CD4-positive, alpha-beta T cell (primary cell): ENCODE results near the gene UGT1A9. TPM values are rescaled to one million over a fixed set of nuclear protein-coding genes. Genes with fewer than 3 reads are reported as not detected.

ENCODE experiments used
- ATAC-seq: fragments of 200-7000 bp; cut with Tn5 transposase; one replicate; pipeline ENCODE4 v1.10.0; 2022; ENCODE audit warnings: mild to moderate bottlenecking; ENCODE audit not compliant: poor library complexity
- CTCF ChIA-PET: fragments of 350-600 bp; sonication (Branson Sonifier 250); formaldehyde crosslinking; loops from one replicate; lab custom pipeline; 2021; ENCODE audit warnings: antibody characterized with exemption, inconsistent platforms; lab: Charles Lee
- POLR2A ChIA-PET: fragments of 350-600 bp; sonication (Branson Sonifier 250); formaldehyde crosslinking; loops from one replicate; lab custom pipeline; 2021; ENCODE audit warnings: antibody characterized with exemption, inconsistent platforms; lab: Charles Lee
- DNase-seq, 14 experiments: peaks; one replicate each; pipeline ENCODE4 v3.0.0-alpha.2; 2013 to 2020; ENCODE audit warnings: mixed read lengths in 2 of 14
- H3K27ac ChIP-seq, 2 donors: one replicate each; pipeline versions ENCODE4 v1.5.1 to v1.7.0; 2013; ENCODE audit warnings: low read length in 2 of 2, low read depth in 1 of 2, mild to moderate bottlenecking in 1 of 2
- H3K27me3 ChIP-seq, 2 experiments: 1 replicate in 1 of 2; 2 replicates in 1 of 2; pipeline versions ENCODE4 v1.6.1 to v1.7.0; 2013; ENCODE audit warnings: low read length in 2 of 2, control low read depth in 1 of 2, mild to moderate bottlenecking in 1 of 2, moderate library complexity in 1 of 2; ENCODE audit not compliant: insufficient read depth in 2 of 2, control insufficient read depth in 1 of 2
- H3K36me3 ChIP-seq: one replicate; pipeline ENCODE4 v1.6.1; 2013; ENCODE audit warnings: low read length, control low read depth; ENCODE audit not compliant: insufficient read depth
- H3K4me1 ChIP-seq: one replicate; pipeline ENCODE4 v1.6.1; 2013; ENCODE audit warnings: low read length, control low read depth; ENCODE audit not compliant: insufficient read depth
- H3K4me3 ChIP-seq: one replicate; pipeline ENCODE4 v1.5.1; 2013; ENCODE audit warnings: mild to moderate bottlenecking, low read length, moderate library complexity
- H3K9me3 ChIP-seq, 2 experiments: 1 replicate in 1 of 2; 2 replicates in 1 of 2; pipeline versions ENCODE4 v1.6.1 to v1.7.0; 2013; ENCODE audit warnings: low read length in 2 of 2, mild to moderate bottlenecking in 2 of 2, control low read depth in 1 of 2, moderate library complexity in 1 of 2; ENCODE audit not compliant: control insufficient read depth in 1 of 2, insufficient read depth in 1 of 2
- H3K27ac Mint-ChIP-seq: one replicate; pipeline ENCODE4 v1.8.0; 2020; ENCODE audit warnings: mixed read lengths
- H3K27me3 Mint-ChIP-seq: one replicate; pipeline ENCODE4 v1.8.0; 2021; ENCODE audit warnings: mixed read lengths
- H3K36me3 Mint-ChIP-seq: one replicate; pipeline ENCODE4 v1.8.0; 2021; ENCODE audit warnings: low read depth, mixed read lengths
- H3K4me1 Mint-ChIP-seq: one replicate; pipeline ENCODE4 v1.8.0; 2021; ENCODE audit warnings: low read depth, mixed read lengths
- H3K4me3 Mint-ChIP-seq: one replicate; pipeline ENCODE4 v1.8.0; 2020; ENCODE audit warnings: mild to moderate bottlenecking, mixed read lengths
- H3K9me3 Mint-ChIP-seq: one replicate; pipeline ENCODE4 v1.8.0; 2020; ENCODE audit warnings: mixed read lengths
- intact Hi-C, 2 experiments: fragments of 100-400 bp; cut with DNase I in 1 of 2; cut with micrococcal nuclease in 1 of 2; formaldehyde crosslinking; loops; one replicate each; pipeline versions ENCODE4 v1.15.1 to v1.9.0; 2023 to 2025; cut with DNase I, micrococcal nuclease
- total RNA-seq, 174 experiments: library from RNA in 2 of 174; stranded (reverse) in 2 of 174; gene quantifications; one replicate each; pipeline ENCODE4 v1.2.3 and lab custom pipeline; 2021 to 2026
- TF ChIP-seq, protein P1 (sequence below): fragments of 200-600 bp; IDR thresholded peaks from one replicate; pipeline ENCODE4 v1.8.0; 2022; ENCODE audit warnings: antibody characterized with exemption, mild to moderate bottlenecking

UGT1A9 gene
- total RNA-seq, 2 experiments from 2014 or later = not detected

DNA sequence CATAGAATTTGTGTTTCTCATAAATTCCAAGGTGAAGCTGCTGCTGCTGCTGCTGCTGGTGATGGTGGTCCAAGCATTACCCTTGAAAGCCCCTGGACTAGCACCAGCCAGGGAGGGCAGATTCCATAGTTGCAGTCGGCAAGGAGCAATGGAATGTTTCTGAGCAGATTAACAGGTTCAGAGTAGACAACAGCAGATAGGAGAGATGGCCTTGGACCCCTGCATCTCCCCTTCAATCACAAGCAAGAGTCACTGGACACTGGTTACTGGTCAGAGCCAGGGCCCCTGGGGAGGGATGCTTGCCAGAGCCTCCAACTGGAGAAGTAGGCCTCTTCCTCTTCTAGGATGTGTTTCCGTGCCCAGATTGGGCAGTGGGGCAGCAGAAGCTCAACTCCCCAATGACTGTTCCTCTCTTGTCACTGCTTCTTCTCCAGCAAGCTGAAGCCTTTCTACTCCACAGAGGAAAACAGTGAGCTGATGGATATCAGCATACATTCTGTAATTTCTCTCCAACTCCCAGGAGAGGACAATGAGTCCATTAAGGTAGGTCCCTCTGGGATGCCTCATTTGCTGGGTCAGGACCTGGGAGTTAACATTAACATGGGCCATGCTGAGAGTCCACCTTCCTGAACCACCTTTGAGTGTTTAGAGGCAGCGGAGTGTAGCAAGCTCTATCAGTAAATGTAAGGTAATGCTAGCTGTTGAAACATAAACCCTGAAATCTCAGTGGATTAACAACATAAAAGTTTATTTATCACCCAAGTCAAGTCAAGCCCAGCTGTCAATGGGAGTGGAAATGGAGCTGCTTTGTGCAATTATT, 141.7 kb downstream of the UGT1A9 start:
- Mint-ChIP-seq H3K4me3 (no peak overlapping the region), H3K4me1 (no peaks in the 10 kb centered on the region), H3K27me3 (peaks cover 14% of the 10 kb centered on the region), H3K9me3 (no peaks in the 10 kb centered on the region), H3K36me3 (no peaks in the 10 kb centered on the region), H3K27ac (no peak overlapping the region)
- Histone ChIP-seq H3K27ac (no peak overlapping the region), H3K4me3 (no peak overlapping the region), H3K36me3 (no peaks in the 10 kb centered on the region), H3K27me3 (peaks cover 6 to 8% of the 10 kb centered on the region in 2 experiments), H3K4me1 (no peaks in the 10 kb centered on the region), H3K9me3 (peaks cover 0 to 18% of the 10 kb centered on the region in 2 experiments)
- POLR2A ChIA-PET = no interaction called here
- CTCF ChIA-PET = interaction anchor here (0.5 kb wide), 1 partner anchor 123 kb away, joined by 3 read pairs; no protein-coding TSS in a partner anchor
- DNase-seq (peak in 1 of 14 experiments; percentile 12), ATAC-seq (no peak)
- TF ChIP-seq, protein P1, sequence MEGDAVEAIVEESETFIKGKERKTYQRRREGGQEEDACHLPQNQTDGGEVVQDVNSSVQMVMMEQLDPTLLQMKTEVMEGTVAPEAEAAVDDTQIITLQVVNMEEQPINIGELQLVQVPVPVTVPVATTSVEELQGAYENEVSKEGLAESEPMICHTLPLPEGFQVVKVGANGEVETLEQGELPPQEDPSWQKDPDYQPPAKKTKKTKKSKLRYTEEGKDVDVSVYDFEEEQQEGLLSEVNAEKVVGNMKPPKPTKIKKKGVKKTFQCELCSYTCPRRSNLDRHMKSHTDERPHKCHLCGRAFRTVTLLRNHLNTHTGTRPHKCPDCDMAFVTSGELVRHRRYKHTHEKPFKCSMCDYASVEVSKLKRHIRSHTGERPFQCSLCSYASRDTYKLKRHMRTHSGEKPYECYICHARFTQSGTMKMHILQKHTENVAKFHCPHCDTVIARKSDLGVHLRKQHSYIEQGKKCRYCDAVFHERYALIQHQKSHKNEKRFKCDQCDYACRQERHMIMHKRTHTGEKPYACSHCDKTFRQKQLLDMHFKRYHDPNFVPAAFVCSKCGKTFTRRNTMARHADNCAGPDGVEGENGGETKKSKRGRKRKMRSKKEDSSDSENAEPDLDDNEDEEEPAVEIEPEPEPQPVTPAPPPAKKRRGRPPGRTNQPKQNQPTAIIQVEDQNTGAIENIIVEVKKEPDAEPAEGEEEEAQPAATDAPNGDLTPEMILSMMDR = no peak
- intact Hi-C loops = no loop called here

GRCh38 chr2:233814056-233814835, 142.5 kb downstream of the UGT1A9 start:
- Mint-ChIP-seq H3K27me3 (peaks cover 14% of the 10 kb centered on the region), H3K27ac (no peak overlapping the region), H3K36me3 (no peaks in the 10 kb centered on the region), H3K4me3 (no peak overlapping the region), H3K4me1 (no peaks in the 10 kb centered on the region), H3K9me3 (no peaks in the 10 kb centered on the region)
- Histone ChIP-seq H3K4me3 (no peak overlapping the region), H3K27ac (no peak overlapping the region), H3K27me3 (peaks cover 0 to 8% of the 10 kb centered on the region in 2 experiments), H3K9me3 (peaks cover 0 to 18% of the 10 kb centered on the region in 2 experiments), H3K36me3 (no peaks in the 10 kb centered on the region), H3K4me1 (no peaks in the 10 kb centered on the region)
- peak in 1 of 14 experiments; percentile 22 for DNase-seq
- no peak for ATAC-seq
- intact Hi-C loops = no loop called here
- CTCF ChIA-PET = no interaction called here
- POLR2A ChIA-PET = no interaction called here
- TF ChIP-seq, protein P1 = no peak

DNA sequence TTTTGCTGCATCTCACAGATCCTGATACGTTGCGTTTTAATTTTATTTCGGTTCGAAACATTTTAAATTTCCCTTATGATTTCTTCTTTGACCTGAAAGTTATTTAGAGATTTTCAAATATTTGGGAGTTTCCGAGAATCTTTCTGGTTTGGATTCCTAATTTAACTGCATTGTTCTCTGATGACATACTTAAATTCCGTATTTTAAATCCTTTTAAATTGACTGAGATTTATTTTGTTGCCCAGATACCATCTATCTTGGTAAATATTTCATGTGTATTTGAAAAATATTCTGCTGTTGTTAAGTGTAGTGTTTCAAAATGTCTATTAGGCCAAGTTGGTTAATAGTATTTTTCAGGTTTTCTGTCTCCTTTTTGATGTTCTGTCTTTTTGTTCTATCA, 144.2 kb downstream of the UGT1A9 start:
- TF ChIP-seq, protein P1 = no peak
- no peak overlapping the region for H3K27ac Mint-ChIP-seq
- H3K27ac ChIP-seq = no peak overlapping the region
- ChIA-PET POLR2A (no interaction called here), CTCF (no interaction called here)
- no peak overlapping the region for H3K4me3 Mint-ChIP-seq
- no peak overlapping the region for H3K4me3 ChIP-seq
- H3K36me3 Mint-ChIP-seq = no peaks in the 10 kb centered on the region
- intact Hi-C loops = no loop called here
- H3K9me3 Mint-ChIP-seq = no peaks in the 10 kb centered on the region
- no peaks in the 10 kb centered on the region for H3K4me1 ChIP-seq
- H3K36me3 ChIP-seq = no peaks in the 10 kb centered on the region
- peaks cover 7% of the 10 kb centered on the region for H3K27me3 Mint-ChIP-seq
- DNase-seq (no peak), ATAC-seq (no peak)
- H3K27me3 ChIP-seq = peaks cover 0 to 3% of the 10 kb centered on the region in 2 experiments
- peaks cover 0 to 18% of the 10 kb centered on the region in 2 experiments for H3K9me3 ChIP-seq
- no peaks in the 10 kb centered on the region for H3K4me1 Mint-ChIP-seq
